ENCODE results near the gene TACR2. TPM values are rescaled to one million over a fixed set of nuclear protein-coding genes. Genes with fewer than 3 reads are reported as not detected.

The TACR2 gene
- total RNA-seq, 2 experiments from 2014 or later: not detected

DNA sequence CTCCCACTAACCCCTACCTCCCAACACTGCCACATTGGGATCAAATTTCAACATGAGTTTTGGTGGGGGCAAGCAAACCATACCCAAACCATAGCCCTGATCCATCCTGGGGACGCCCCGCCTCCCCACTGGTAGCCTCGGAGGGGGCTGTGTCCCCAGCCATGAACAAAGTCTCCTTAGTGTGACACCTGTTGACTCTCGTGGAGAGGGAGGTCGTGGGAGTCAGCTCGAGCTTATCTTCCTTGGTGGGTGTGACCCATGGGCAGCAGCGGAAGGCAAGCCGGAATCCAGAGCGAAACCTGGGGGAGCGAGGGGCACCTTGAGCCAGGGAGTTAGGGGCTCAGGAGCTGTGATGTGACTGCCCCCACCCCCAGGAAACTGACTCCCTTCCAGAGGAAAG, 11.9 kb downstream of the TACR2 start:
- Mint-ChIP-seq H3K27me3 (no peaks in the 10 kb centered on the region), H3K4me1 (ENCODE audit: low read depth) (peaks cover 24% of the 10 kb centered on the region), H3K4me3 (no peak overlapping the region), H3K27ac (peak overlapping the region; percentile 12), H3K9me3 (no peaks in the 10 kb centered on the region), H3K36me3 (ENCODE audit: low read depth) (peaks cover 47% of the 10 kb centered on the region)
- TF ChIP-seq CTCF (IDR thresholded peaks at IDR 0.05): no peak
- peaks cover 18% of the 10 kb centered on the region for H3K4me1 ChIP-seq (ENCODE audit: insufficient read depth, low read length)
- no peak for ATAC-seq (ENCODE audit: poor library complexity)
- ChIA-PET POLR2A (no interaction called here), CTCF (interaction anchor here (0.9 to 1.9 kb wide), 2 partner anchors 8 to 12 kb away, joined by 3 to 6 read pairs; no protein-coding TSS in a partner anchor)
- H3K36me3 ChIP-seq (ENCODE audit: insufficient read depth, low read length): peaks cover 39% of the 10 kb centered on the region
- no peak overlapping the region for H3K27ac ChIP-seq (ENCODE audit: low read depth in 1 of 2, low read length in 2 of 2)
- H3K4me3 ChIP-seq (ENCODE audit: low read length): no peak overlapping the region
- intact Hi-C loops (cut with DNase I, micrococcal nuclease): loop anchor here (5.0 kb wide), 3 partner anchors 87 to 277 kb away; no protein-coding TSS in a partner anchor
- DNase-seq: no peak
- H3K27me3 ChIP-seq (ENCODE audit: control insufficient read depth in 1 of 2, insufficient read depth in 2 of 2, low read length in 2 of 2): no peaks in the 10 kb centered on the region
- H3K9me3 ChIP-seq (ENCODE audit: control insufficient read depth in 1 of 2, insufficient read depth in 1 of 2, low read length in 2 of 2): no peaks in the 10 kb centered on the region

DNA sequence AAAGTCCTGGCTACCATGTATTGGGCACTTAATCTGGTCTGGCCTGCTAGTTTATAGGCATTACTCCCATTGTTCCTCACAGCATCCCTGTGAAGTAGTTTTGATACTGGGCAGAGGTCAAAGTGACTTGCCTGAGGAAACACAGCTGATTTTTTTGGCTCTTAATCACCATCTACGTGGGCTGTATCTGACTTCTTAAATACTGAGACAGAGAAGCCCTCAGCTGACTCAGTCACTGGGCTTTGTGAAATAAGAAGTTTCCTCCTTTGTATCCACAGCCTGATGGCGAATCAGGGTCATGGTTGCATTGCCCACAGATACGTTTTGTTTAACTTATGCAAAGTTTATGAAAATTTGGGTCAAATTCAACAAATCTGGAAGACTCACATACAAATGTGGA, 13.2 kb downstream of the TACR2 start:
- Mint-ChIP-seq H3K9me3 (no peaks in the 10 kb centered on the region), H3K4me3 (no peak overlapping the region), H3K4me1 (ENCODE audit: low read depth) (peaks cover 14% of the 10 kb centered on the region), H3K27ac (peak overlapping the region; percentile 39), H3K36me3 (ENCODE audit: low read depth) (peaks cover 59% of the 10 kb centered on the region), H3K27me3 (no peaks in the 10 kb centered on the region)
- Histone ChIP-seq H3K36me3 (ENCODE audit: insufficient read depth, low read length) (peaks cover 50% of the 10 kb centered on the region), H3K4me1 (ENCODE audit: insufficient read depth, low read length) (peaks cover 11% of the 10 kb centered on the region), H3K27me3 (ENCODE audit: control insufficient read depth in 1 of 2, insufficient read depth in 2 of 2, low read length in 2 of 2) (no peaks in the 10 kb centered on the region), H3K27ac (ENCODE audit: low read depth in 1 of 2, low read length in 2 of 2) (no peak overlapping the region), H3K9me3 (ENCODE audit: control insufficient read depth in 1 of 2, insufficient read depth in 1 of 2, low read length in 2 of 2) (no peaks in the 10 kb centered on the region), H3K4me3 (ENCODE audit: low read length) (no peak overlapping the region)
- ChIA-PET CTCF (interaction anchor here (1.9 kb wide), 1 partner anchor 11 kb away, joined by 6 read pairs; no protein-coding TSS in a partner anchor), POLR2A (interaction anchor here (0.6 kb wide), 1 partner anchor 252 kb away, joined by 3 read pairs; no protein-coding TSS in a partner anchor)
- intact Hi-C loops (cut with DNase I, micrococcal nuclease): no loop called here
- no peak for TF ChIP-seq CTCF (IDR thresholded peaks at IDR 0.05)
- ATAC-seq (ENCODE audit: poor library complexity): no peak
- DNase-seq: no peak

DNA sequence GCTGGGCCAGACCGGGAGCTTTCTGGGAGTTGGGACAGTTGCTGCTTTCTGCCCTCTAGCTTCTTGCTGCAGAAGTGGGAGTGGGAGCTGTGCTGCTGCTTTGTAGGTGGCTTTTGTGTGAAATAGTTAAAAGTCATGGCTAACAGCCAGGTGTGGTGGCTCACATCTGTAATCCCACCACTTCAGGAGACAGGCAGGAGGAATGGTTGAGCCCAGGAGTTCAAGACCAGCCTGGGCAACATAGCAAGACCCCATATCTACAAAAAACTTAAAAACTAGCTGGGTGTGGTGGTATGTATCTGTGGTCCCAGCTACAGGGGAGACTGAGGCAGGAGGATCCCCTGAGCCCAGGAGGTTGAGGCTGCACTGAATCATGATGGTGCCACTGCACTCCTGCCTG, 13.7 kb downstream of the TACR2 start:
- ChIA-PET CTCF (interaction anchor here (1.9 kb wide), 1 partner anchor 10 kb away, joined by 6 read pairs; no protein-coding TSS in a partner anchor), POLR2A (no interaction called here)
- no peaks in the 10 kb centered on the region for H3K9me3 Mint-ChIP-seq
- H3K36me3 Mint-ChIP-seq (ENCODE audit: low read depth): peaks cover 64% of the 10 kb centered on the region
- H3K27ac ChIP-seq (ENCODE audit: low read depth in 1 of 2, low read length in 2 of 2): no peak overlapping the region
- H3K4me1 ChIP-seq (ENCODE audit: insufficient read depth, low read length): peaks cover 6% of the 10 kb centered on the region
- peaks cover 54% of the 10 kb centered on the region for H3K36me3 ChIP-seq (ENCODE audit: insufficient read depth, low read length)
- no peak overlapping the region for H3K4me3 ChIP-seq (ENCODE audit: low read length)
- no peak for DNase-seq
- no peak for ATAC-seq (ENCODE audit: poor library complexity)
- H3K27me3 Mint-ChIP-seq: no peaks in the 10 kb centered on the region
- H3K4me3 Mint-ChIP-seq: no peak overlapping the region
- TF ChIP-seq CTCF (IDR thresholded peaks at IDR 0.05): no peak
- intact Hi-C loops (cut with DNase I, micrococcal nuclease): no loop called here
- H3K27me3 ChIP-seq (ENCODE audit: control insufficient read depth in 1 of 2, insufficient read depth in 2 of 2, low read length in 2 of 2): no peaks in the 10 kb centered on the region
- no peaks in the 10 kb centered on the region for H3K9me3 ChIP-seq (ENCODE audit: control insufficient read depth in 1 of 2, insufficient read depth in 1 of 2, low read length in 2 of 2)
- H3K27ac Mint-ChIP-seq: no peak overlapping the region
- peaks cover 10% of the 10 kb centered on the region for H3K4me1 Mint-ChIP-seq (ENCODE audit: low read depth)
